SK-N-SH treated with all-trans-retinoic acid at 6 μM for 48 hours (cell line): Measurements from ENCODE around the gene TMEM60.

ENCODE experiments used
- ATAC-seq: fragments of 200-7000 bp; cut with Tn5 transposase; 3 replicates; pipeline ENCODE4 v1.9.1; 2020; ENCODE audit warnings: mild to moderate bottlenecking, moderate library complexity
- ARNTL ChIP-seq: fragments of 450-650 bp; formaldehyde crosslinking; IDR thresholded peaks from 2 replicates; pipeline ENCODE4 v1.5.0; 2020; ENCODE audit warnings: low read depth, mild to moderate bottlenecking, moderate library complexity, borderline replicate concordance
- BACH2 ChIP-seq: fragments of 250-450 bp; sonication (Bioruptor Pico); IDR thresholded peaks from 2 replicates; pipeline ENCODE4 v1.9.0; 2021; ENCODE audit warnings: mild to moderate bottlenecking, borderline replicate concordance
- CREB5 ChIP-seq: fragments of 250-450 bp; sonication (Bioruptor Pico); IDR thresholded peaks from 2 replicates; pipeline ENCODE4 v1.5.1; 2020; ENCODE audit warnings: low read depth, mild to moderate bottlenecking, moderate library complexity
- CSDC2 ChIP-seq: fragments of 250-450 bp; sonication (Bioruptor Pico); IDR thresholded peaks from 2 replicates; pipeline ENCODE4 v1.5.0; 2020; ENCODE audit warnings: mild to moderate bottlenecking, moderate library complexity
- CSRNP3 ChIP-seq: fragments of 250-450 bp; sonication (Bioruptor Pico); IDR thresholded peaks from 2 replicates; pipeline ENCODE4 v1.5.1; 2021; ENCODE audit warnings: mild to moderate bottlenecking, moderate library complexity
- ESRRG ChIP-seq: fragments of 250-450 bp; sonication (Bioruptor Pico); IDR thresholded peaks from 2 replicates; pipeline ENCODE4 v1.6.1; 2021; ENCODE audit warnings: mild to moderate bottlenecking
- GLIS3 ChIP-seq: fragments of 250-450 bp; sonication (Bioruptor Pico); IDR thresholded peaks from 2 replicates; pipeline ENCODE4 v1.5.0; 2020; ENCODE audit warnings: mild to moderate bottlenecking, moderate library complexity
- ISL1 ChIP-seq: fragments of 250-450 bp; sonication (Bioruptor Pico); IDR thresholded peaks from 2 replicates; pipeline ENCODE4 v2.1.2; 2022; ENCODE audit warnings: mild to moderate bottlenecking, moderate library complexity
- OSR1 ChIP-seq: fragments of 250-450 bp; sonication (Bioruptor Pico); IDR thresholded peaks from 2 replicates; pipeline ENCODE4 v1.8.0; 2022; ENCODE audit warnings: moderate library complexity, mild to moderate bottlenecking, inconsistent platforms
- PATZ1 ChIP-seq: fragments of 250-450 bp; sonication (Bioruptor Pico); IDR thresholded peaks from 2 replicates; pipeline ENCODE4 v1.8.0; 2020; ENCODE audit warnings: mild to moderate bottlenecking, moderate library complexity, borderline replicate concordance
- POU6F1 ChIP-seq: fragments of 250-450 bp; sonication (Bioruptor Pico); IDR thresholded peaks from 2 replicates; pipeline ENCODE4 v1.8.0; 2021; ENCODE audit warnings: low read depth, mild to moderate bottlenecking, moderate library complexity, borderline replicate concordance
- PPARA ChIP-seq: fragments of 250-450 bp; sonication (Bioruptor Pico); IDR thresholded peaks from 2 replicates; pipeline ENCODE4 v1.5.0; 2020; ENCODE audit warnings: mild to moderate bottlenecking, borderline replicate concordance
- RARB ChIP-seq: fragments of 250-450 bp; sonication (Bioruptor Pico); IDR thresholded peaks from 2 replicates; pipeline ENCODE4 v1.8.0; 2021; ENCODE audit warnings: mild to moderate bottlenecking, moderate library complexity
- SNAI2 ChIP-seq: fragments of 250-450 bp; sonication (Bioruptor Pico); IDR thresholded peaks from 2 replicates; pipeline ENCODE4 v1.5.0; 2020; ENCODE audit warnings: mild to moderate bottlenecking, moderate library complexity
- TCF4 ChIP-seq: fragments of 250-450 bp; sonication (Bioruptor Pico); IDR thresholded peaks from 2 replicates; pipeline ENCODE4 v1.8.0; 2021; ENCODE audit warnings: mild to moderate bottlenecking, moderate library complexity, borderline replicate concordance
- TOX ChIP-seq: fragments of 250-450 bp; sonication (Bioruptor Pico); IDR thresholded peaks from 2 replicates; pipeline ENCODE4 v1.8.0; 2021; ENCODE audit warnings: mild to moderate bottlenecking, moderate library complexity, borderline replicate concordance
- ZC3H10 ChIP-seq: fragments of 250-450 bp; sonication (Bioruptor Pico); IDR thresholded peaks from 2 replicates; pipeline ENCODE4 v1.5.1; 2021; ENCODE audit warnings: mild to moderate bottlenecking, moderate library complexity
- ZFP30 ChIP-seq: fragments of 450-650 bp; formaldehyde crosslinking; IDR thresholded peaks from 2 replicates; pipeline ENCODE4 v1.5.0; 2022; ENCODE audit warnings: mild to moderate bottlenecking, moderate library complexity
- ZNF565 ChIP-seq: fragments of 450-650 bp; formaldehyde crosslinking; conservative IDR thresholded peaks from 2 replicates; pipeline ENCODE4 v1.5.0; 2020; ENCODE audit warnings: low read depth, mild to moderate bottlenecking, moderate library complexity
- ZNF70 ChIP-seq: fragments of 450-650 bp; formaldehyde crosslinking; IDR thresholded peaks from 2 replicates; pipeline ENCODE4 v1.5.0; 2020; ENCODE audit warnings: mild to moderate bottlenecking, moderate library complexity
- ZNF8 ChIP-seq: fragments of 450-650 bp; formaldehyde crosslinking; IDR thresholded peaks from 2 replicates; pipeline ENCODE4 v1.5.0; 2020; ENCODE audit warnings: mild to moderate bottlenecking, moderate library complexity

TMEM60 gene

GRCh38 chr7:77783111-77783510, 15.1 kb downstream of the TMEM60 start (continued):
- TF ChIP-seq PATZ1 (CRISPR knock-in tag) (no peak), ZNF70 (CRISPR knock-in tag) (no peak), ESRRG (CRISPR knock-in tag) (no peak), ZNF8 (CRISPR knock-in tag) (no peak), ZC3H10 (no peak)

GRCh38 chr7:77782383-77782782, 15.9 kb downstream of the TMEM60 start:
- TF ChIP-seq BACH2 (CRISPR knock-in tag): no peak
- TF ChIP-seq ISL1: no peak
- no peak for TF ChIP-seq TOX (CRISPR knock-in tag)
- no peak for TF ChIP-seq ARNTL
- TF ChIP-seq ZNF565 (CRISPR knock-in tag): no peak
- TF ChIP-seq SNAI2 (CRISPR knock-in tag): no peak
- TF ChIP-seq CSDC2: no peak
- no peak for TF ChIP-seq OSR1 (CRISPR knock-in tag)
- TF ChIP-seq POU6F1 (CRISPR knock-in tag): no peak
- TF ChIP-seq CREB5 (CRISPR knock-in tag): no peak
- no peak for ATAC-seq

GRCh38 chr7:77778535-77778934, 19.7 kb downstream of the TMEM60 start:
- ATAC-seq: no peak
- no peak for TF ChIP-seq OSR1 (CRISPR knock-in tag)
- no peak for TF ChIP-seq RARB (CRISPR knock-in tag)
- TF ChIP-seq POU6F1 (CRISPR knock-in tag): no peak
- no peak for TF ChIP-seq ZC3H10
- TF ChIP-seq CSDC2: no peak
- TF ChIP-seq TCF4 (CRISPR knock-in tag): no peak
- TF ChIP-seq CSRNP3 (CRISPR knock-in tag): no peak
- TF ChIP-seq PPARA (CRISPR knock-in tag): no peak
- TF ChIP-seq ARNTL: no peak

- no peak for ATAC-seq
- no peak for TF ChIP-seq TOX (CRISPR knock-in tag)
- no peak for TF ChIP-seq CSDC2
- TF ChIP-seq ZFP30: no peak
- TF ChIP-seq CREB5 (CRISPR knock-in tag): no peak
- no peak for TF ChIP-seq ESRRG (CRISPR knock-in tag)
- TF ChIP-seq SNAI2 (CRISPR knock-in tag): no peak
- no peak for TF ChIP-seq RARB (CRISPR knock-in tag)
- TF ChIP-seq ZNF565 (CRISPR knock-in tag): no peak
- TF ChIP-seq PATZ1 (CRISPR knock-in tag): no peak
- no peak for TF ChIP-seq OSR1 (CRISPR knock-in tag)
- TF ChIP-seq GLIS3 (CRISPR knock-in tag): no peak
- TF ChIP-seq CSRNP3 (CRISPR knock-in tag): no peak
- no peak for TF ChIP-seq POU6F1 (CRISPR knock-in tag)
These were observed 26.3 kb downstream of the TMEM60 start for GRCh38 chr7:77771901-77772300.
